Measurements from ENCODE around the gene VWA8.
"Not testable (repeated sequence)": the region's sequence is repeated elsewhere in the genome, so short reads cannot be mapped to it uniquely, and the experiment has no call there.

The VWA8 gene

DNA sequence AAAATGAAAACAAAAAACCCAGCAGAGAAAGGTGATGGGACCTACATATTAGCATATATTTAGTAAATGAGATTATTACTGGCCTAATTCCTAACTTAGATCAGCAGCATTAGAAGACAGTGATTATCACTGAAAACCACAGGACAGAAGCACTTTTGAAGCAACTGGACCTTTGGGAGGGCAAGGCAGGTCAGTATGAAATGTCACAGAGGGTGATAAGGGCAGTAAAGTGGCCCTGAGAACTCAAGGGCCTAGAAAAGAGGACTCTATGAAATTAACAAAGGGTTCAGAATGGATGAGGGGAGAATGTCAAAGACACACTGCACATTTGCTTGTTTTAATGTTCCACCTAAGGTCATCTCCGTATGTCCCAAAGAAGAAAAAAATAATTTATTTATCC, 148.7 kb downstream of the VWA8 start:
- TF ChIP-seq EZH2 (optimal IDR thresholded peaks at IDR 0.05; ENCODE audit: low read depth, low read length) (no peak), EZH2phosphoT487 (IDR thresholded peaks at IDR 0.05; ENCODE audit: low read length) (no peak)
- TF ChIP-seq, protein P1, sequence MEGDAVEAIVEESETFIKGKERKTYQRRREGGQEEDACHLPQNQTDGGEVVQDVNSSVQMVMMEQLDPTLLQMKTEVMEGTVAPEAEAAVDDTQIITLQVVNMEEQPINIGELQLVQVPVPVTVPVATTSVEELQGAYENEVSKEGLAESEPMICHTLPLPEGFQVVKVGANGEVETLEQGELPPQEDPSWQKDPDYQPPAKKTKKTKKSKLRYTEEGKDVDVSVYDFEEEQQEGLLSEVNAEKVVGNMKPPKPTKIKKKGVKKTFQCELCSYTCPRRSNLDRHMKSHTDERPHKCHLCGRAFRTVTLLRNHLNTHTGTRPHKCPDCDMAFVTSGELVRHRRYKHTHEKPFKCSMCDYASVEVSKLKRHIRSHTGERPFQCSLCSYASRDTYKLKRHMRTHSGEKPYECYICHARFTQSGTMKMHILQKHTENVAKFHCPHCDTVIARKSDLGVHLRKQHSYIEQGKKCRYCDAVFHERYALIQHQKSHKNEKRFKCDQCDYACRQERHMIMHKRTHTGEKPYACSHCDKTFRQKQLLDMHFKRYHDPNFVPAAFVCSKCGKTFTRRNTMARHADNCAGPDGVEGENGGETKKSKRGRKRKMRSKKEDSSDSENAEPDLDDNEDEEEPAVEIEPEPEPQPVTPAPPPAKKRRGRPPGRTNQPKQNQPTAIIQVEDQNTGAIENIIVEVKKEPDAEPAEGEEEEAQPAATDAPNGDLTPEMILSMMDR (IDR thresholded peaks at IDR 0.05; ENCODE audit: low read length) = no peak
- Histone ChIP-seq H3K36me3 (replicated peaks; ENCODE audit: insufficient read depth, low read length) (no peaks in the 10 kb centered on the region), H3K4me2 (ENCODE audit: low read depth, low read length) (no peak overlapping the region), H3K9ac (ENCODE audit: low read length) (no peak overlapping the region), H3F3A (ENCODE audit: insufficient read depth, low read length) (no peaks in the 10 kb centered on the region), H3K79me2 (ENCODE audit: low read length) (no peaks in the 10 kb centered on the region), H4K20me1 (ENCODE audit: insufficient read depth, low read length) (no peaks in the 10 kb centered on the region), H3K9me3 (replicated peaks; ENCODE audit: insufficient read depth, low read length) (no peaks in the 10 kb centered on the region), H3K4me3 (ENCODE audit: low read length) (no peak overlapping the region), H3K4me1 (ENCODE audit: low read length) (no peaks in the 10 kb centered on the region), H3K27ac (ENCODE audit: low read length) (no peak overlapping the region), H3K9me2 (replicated peaks; ENCODE audit: insufficient read depth, low read length) (no peaks in the 10 kb centered on the region), H2AFZ (ENCODE audit: low read length) (no peak overlapping the region), H3K27me3 (replicated peaks; ENCODE audit: insufficient read depth, low read length) (no peaks in the 10 kb centered on the region)
- no peak for DNase-seq

- H3K4me2 ChIP-seq (ENCODE audit: low read depth, low read length) = no peak overlapping the region
- no peak overlapping the region for H3K4me3 ChIP-seq (ENCODE audit: low read length)
- H3K36me3 ChIP-seq (replicated peaks; ENCODE audit: insufficient read depth, low read length) = no peaks in the 10 kb centered on the region
- no peak overlapping the region for H3K9ac ChIP-seq (ENCODE audit: low read length)
- no peak overlapping the region for H3K27ac ChIP-seq (ENCODE audit: low read length)
- no peak for DNase-seq
- H3K27me3 ChIP-seq (replicated peaks; ENCODE audit: insufficient read depth, low read length) = no peaks in the 10 kb centered on the region
- H3F3A ChIP-seq (ENCODE audit: insufficient read depth, low read length) = no peaks in the 10 kb centered on the region
- TF ChIP-seq EZH2 (optimal IDR thresholded peaks at IDR 0.05; ENCODE audit: low read depth, low read length) (no peak), EZH2phosphoT487 (IDR thresholded peaks at IDR 0.05; ENCODE audit: low read length) (no peak)
- TF ChIP-seq, protein P1 (IDR thresholded peaks at IDR 0.05; ENCODE audit: low read length) = no peak
- no peaks in the 10 kb centered on the region for H3K9me2 ChIP-seq (replicated peaks; ENCODE audit: insufficient read depth, low read length)
- no peaks in the 10 kb centered on the region for H3K4me1 ChIP-seq (ENCODE audit: low read length)
- H3K79me2 ChIP-seq (ENCODE audit: low read length) = no peaks in the 10 kb centered on the region
- H2AFZ ChIP-seq (ENCODE audit: low read length) = no peak overlapping the region
- no peaks in the 10 kb centered on the region for H3K9me3 ChIP-seq (replicated peaks; ENCODE audit: insufficient read depth, low read length)
- H4K20me1 ChIP-seq (ENCODE audit: insufficient read depth, low read length) = no peaks in the 10 kb centered on the region
Observed at GRCh38 chr13:41811588-41812021, 149.3 kb downstream of the VWA8 start.

GRCh38 chr13:41809962-41810361, 150.9 kb downstream of the VWA8 start:
- H3K79me2 ChIP-seq (ENCODE audit: low read length) = no peaks in the 10 kb centered on the region
- H3K9me2 ChIP-seq (replicated peaks; ENCODE audit: insufficient read depth, low read length) = no peaks in the 10 kb centered on the region
- no peaks in the 10 kb centered on the region for H3K4me1 ChIP-seq (ENCODE audit: low read length)
- no peaks in the 10 kb centered on the region for H3K27me3 ChIP-seq (replicated peaks; ENCODE audit: insufficient read depth, low read length)
- H3K9ac ChIP-seq (ENCODE audit: low read length) = no peak overlapping the region
- no peaks in the 10 kb centered on the region for H3F3A ChIP-seq (ENCODE audit: insufficient read depth, low read length)
- TF ChIP-seq EZH2phosphoT487 (IDR thresholded peaks at IDR 0.05; ENCODE audit: low read length) (no peak), EZH2 (optimal IDR thresholded peaks at IDR 0.05; ENCODE audit: low read depth, low read length) (no peak)
- TF ChIP-seq, protein P1 (IDR thresholded peaks at IDR 0.05; ENCODE audit: low read length) = no peak
- H4K20me1 ChIP-seq (ENCODE audit: insufficient read depth, low read length) = no peaks in the 10 kb centered on the region
- H3K9me3 ChIP-seq (replicated peaks; ENCODE audit: insufficient read depth, low read length) = no peaks in the 10 kb centered on the region
- H3K36me3 ChIP-seq (replicated peaks; ENCODE audit: insufficient read depth, low read length) = no peaks in the 10 kb centered on the region
- H3K27ac ChIP-seq (ENCODE audit: low read length) = no peak overlapping the region
- DNase-seq = no peak
- H3K4me3 ChIP-seq (ENCODE audit: low read length) = no peak overlapping the region
- no peak overlapping the region for H2AFZ ChIP-seq (ENCODE audit: low read length)
- H3K4me2 ChIP-seq (ENCODE audit: low read depth, low read length) = no peak overlapping the region

- H3K4me1 ChIP-seq (ENCODE audit: low read length); H3K4me2 ChIP-seq (ENCODE audit: low read depth, low read length); H3K4me3 ChIP-seq (ENCODE audit: low read length); H3K9me3 ChIP-seq (replicated peaks; ENCODE audit: insufficient read depth, low read length); H4K20me1 ChIP-seq (ENCODE audit: insufficient read depth, low read length); H3K27me3 ChIP-seq (replicated peaks; ENCODE audit: insufficient read depth, low read length); H3K9ac ChIP-seq (ENCODE audit: low read length); H3K36me3 ChIP-seq (replicated peaks; ENCODE audit: insufficient read depth, low read length); H3K27ac ChIP-seq (ENCODE audit: low read length); H2AFZ ChIP-seq (ENCODE audit: low read length); DNase-seq; H3K79me2 ChIP-seq (ENCODE audit: low read length); H3F3A ChIP-seq (ENCODE audit: insufficient read depth, low read length); H3K9me2 ChIP-seq (replicated peaks; ENCODE audit: insufficient read depth, low read length): not testable (repeated sequence)
Observed at GRCh38 chr13:41803445-41803735, 157.5 kb downstream of the VWA8 start.
